ENCODE measurements around the gene VPS8.

GRCh38 chr3:184896336-184896735 is 84.4 kb downstream of the VPS8 start:
- TF ChIP-seq FOXM1 (IDR thresholded peaks at IDR 0.05; ENCODE audit: borderline replicate concordance, low read depth) (no peak), RAD21 (IDR thresholded peaks at IDR 0.05; ENCODE audit: low read depth) (no peak), CREB1 (IDR thresholded peaks at IDR 0.05; ENCODE audit: low read depth) (no peak), TEAD4 (IDR thresholded peaks at IDR 0.05) (no peak), MAX (IDR thresholded peaks at IDR 0.05) (no peak), EP300 (IDR thresholded peaks at IDR 0.05; ENCODE audit: borderline replicate concordance) (no peak), YY1 (IDR thresholded peaks at IDR 0.05; ENCODE audit: low read depth) (no peak), TAF1 (IDR thresholded peaks at IDR 0.05; ENCODE audit: low read depth) (no peak), ZBTB7A (IDR thresholded peaks at IDR 0.05; ENCODE audit: low read depth) (no peak), CEBPB (IDR thresholded peaks at IDR 0.05) (no peak), REST (IDR thresholded peaks at IDR 0.05; ENCODE audit: low read depth) (no peak)
